T-helper 2 cell treated with Interferon-gamma antibody and Interleukin-4, amounts not matched to agents 5 μg/mL and 100 μg/mL, for 36 hours (primary cell): ENCODE results near the gene LARP1.

Source experiments
- DNase-seq: peaks from one replicate; pipeline ENCODE4 v3.0.0; 2021; ENCODE audit warnings: low spot score
- H3K27ac Mint-ChIP-seq: one replicate; pipeline ENCODE4 v1.8.0; 2021; ENCODE audit warnings: mild to moderate bottlenecking, mixed read lengths
- H3K27me3 Mint-ChIP-seq: one replicate; pipeline ENCODE4 v1.8.0; 2021; ENCODE audit warnings: low read depth, mixed read lengths
- H3K36me3 Mint-ChIP-seq: one replicate; pipeline ENCODE4 v1.8.0; 2021; ENCODE audit warnings: low read depth, mixed read lengths
- H3K4me1 Mint-ChIP-seq: one replicate; pipeline ENCODE4 v1.8.0; 2021; ENCODE audit warnings: low read depth, mixed read lengths
- H3K4me3 Mint-ChIP-seq: one replicate; pipeline ENCODE4 v1.8.0; 2022; ENCODE audit warnings: mild to moderate bottlenecking, moderate library complexity, mixed read lengths
- H3K9me3 Mint-ChIP-seq: one replicate; pipeline ENCODE4 v1.8.0; 2021; ENCODE audit warnings: mixed read lengths

Gene LARP1

DNA sequence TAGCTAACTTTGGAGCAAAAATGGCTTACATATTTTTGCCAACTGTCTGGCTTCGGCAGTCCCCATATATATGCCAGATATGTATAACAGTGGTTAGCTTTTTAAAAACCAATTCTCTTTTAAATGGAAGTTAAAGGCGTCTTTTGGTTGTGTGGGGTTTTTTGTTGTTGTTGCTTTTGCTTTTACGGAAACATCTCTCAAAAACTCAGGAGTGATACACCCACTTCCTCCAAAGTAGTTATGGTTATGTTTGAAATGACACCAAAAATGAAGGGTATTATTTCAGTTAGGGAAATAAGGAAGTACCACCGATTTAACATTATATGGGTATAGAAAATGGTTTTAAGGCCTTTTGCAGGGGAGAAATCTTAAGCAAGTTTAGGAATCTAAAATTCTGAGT, 105.6 kb downstream of the LARP1 start:
- peak overlapping the region; percentile 98 for H3K27ac Mint-ChIP-seq
- H3K36me3 Mint-ChIP-seq, result peaks cover 52% of the 10 kb centered on the region
- peak overlapping the region; percentile 97 for H3K4me3 Mint-ChIP-seq
- no peaks in the 10 kb centered on the region for H3K9me3 Mint-ChIP-seq
- no peaks in the 10 kb centered on the region for H3K27me3 Mint-ChIP-seq
- DNase-seq, result no peak
- H3K4me1 Mint-ChIP-seq, result peaks cover 39% of the 10 kb centered on the region

DNA sequence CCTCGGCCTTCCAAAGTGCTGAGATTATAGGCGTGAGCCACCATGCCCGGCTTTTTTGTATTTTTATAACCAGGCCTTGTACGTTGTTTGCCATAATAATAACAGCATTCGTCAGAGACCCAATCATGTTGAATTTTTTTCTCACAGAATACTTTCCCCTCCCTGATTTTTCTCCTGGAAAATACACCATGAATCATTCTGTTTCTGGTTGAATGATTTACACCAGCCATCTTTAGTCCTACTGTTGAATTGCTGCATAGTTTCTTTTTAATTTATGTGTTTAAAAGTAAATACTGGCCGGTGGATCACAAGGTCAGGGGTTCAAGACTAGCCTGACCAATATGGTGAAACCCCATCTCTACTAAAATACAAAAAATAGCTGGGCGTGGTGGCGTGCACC, 106.8 kb downstream of the LARP1 start:
- Mint-ChIP-seq H3K27ac (no peak overlapping the region), H3K36me3 (peaks cover 60% of the 10 kb centered on the region), H3K4me1 (peaks cover 36% of the 10 kb centered on the region), H3K27me3 (no peaks in the 10 kb centered on the region), H3K4me3 (no peak overlapping the region), H3K9me3 (no peaks in the 10 kb centered on the region)
- DNase-seq, result no peak

DNA sequence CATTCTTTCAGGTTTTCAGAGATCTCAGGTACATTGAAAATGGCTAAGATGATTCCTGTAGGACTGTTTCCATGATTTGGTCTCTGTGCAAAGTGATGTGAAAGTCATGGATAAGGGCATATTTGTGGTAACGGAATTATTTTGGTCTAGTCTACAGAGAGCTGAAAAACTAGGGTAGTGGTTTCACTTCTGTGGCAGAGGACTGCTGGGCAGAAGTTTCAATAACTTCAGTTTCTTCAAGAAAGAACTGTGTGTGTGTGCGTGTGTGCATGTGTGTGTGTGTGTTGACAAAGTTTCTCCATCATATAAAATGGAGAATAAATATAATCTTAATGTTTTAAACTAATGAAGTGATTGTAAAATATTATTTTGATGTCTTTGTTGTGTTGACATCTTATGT, 107.6 kb downstream of the LARP1 start:
- H3K36me3 Mint-ChIP-seq, result peaks cover 64% of the 10 kb centered on the region
- H3K4me1 Mint-ChIP-seq, result peaks cover 35% of the 10 kb centered on the region
- peak overlapping the region; percentile 45 for H3K4me3 Mint-ChIP-seq
- DNase-seq, result no peak
- H3K27me3 Mint-ChIP-seq, result no peaks in the 10 kb centered on the region
- H3K9me3 Mint-ChIP-seq, result no peaks in the 10 kb centered on the region
- peak overlapping the region; percentile 71 for H3K27ac Mint-ChIP-seq

DNA sequence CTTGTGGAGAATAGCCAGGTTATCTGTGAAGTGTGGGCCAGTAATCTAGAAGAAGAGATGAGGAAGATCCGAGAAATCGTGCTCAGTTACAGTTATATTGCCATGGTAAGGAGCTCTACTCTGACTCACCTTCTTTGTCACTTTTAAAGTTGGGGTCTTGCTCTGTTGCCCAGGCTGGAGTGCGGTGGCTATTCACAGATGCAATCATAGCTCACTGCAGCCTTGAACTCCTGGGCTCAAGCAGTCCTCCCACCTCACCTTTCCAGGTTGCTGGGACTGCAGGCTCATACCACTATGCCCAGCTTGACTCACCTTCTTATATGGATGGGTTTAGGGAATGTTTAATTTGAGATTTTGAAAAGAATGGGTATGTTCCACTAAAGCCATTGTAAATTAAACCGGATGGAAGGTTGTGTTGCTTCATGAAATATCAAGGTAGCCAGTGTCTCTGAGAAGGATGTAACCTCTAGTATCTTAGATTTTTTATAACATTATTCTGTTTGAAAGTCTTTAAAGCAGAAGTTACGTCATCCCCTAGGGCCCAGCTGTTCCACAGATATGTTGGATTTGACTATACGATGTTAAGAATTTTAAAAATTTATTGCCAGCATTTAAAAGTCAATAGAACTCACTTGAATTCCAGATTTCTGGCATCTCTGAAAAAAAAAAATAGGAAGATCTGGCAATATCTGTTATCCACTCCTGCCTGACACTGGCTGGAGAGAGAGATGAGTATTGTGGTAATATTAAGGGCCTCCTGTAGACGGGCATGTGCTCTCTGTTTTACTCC, 108.3 kb downstream of the LARP1 start:
- peaks cover 35% of the 10 kb centered on the region for H3K4me1 Mint-ChIP-seq

DNA sequence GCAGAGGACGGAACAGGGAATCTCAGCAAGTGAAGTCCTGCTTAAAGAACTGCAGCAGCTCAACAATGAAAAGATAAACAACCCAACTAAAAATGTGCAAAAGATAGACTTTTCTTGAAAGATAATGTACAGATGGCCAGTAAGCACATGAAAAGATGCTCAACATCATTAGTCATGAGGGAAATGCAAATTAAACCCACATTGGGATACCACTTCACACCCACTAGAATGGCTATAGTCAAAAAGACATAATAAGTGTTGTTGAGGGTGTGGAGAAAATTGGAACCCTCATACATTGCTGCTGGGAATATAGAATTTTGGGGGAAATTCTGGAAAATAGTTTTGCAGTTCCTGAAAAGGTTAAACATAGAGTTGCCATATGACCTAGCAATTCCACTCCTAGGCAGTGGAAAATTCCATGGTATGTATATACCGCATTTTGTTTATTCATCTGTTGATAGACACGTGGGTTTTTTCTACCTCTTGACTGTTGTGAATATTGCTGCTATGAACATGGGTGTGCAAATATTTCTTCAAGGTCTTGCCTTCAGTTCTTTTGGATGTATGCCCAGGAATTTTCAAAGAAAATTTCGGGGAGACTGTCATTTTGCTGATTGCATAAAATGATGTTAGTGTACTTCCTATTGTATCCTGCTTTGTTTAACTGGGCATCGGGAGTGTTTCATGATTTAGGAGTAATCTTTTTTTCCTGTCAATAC, 110.4 kb downstream of the LARP1 start:
- no peak overlapping the region for H3K27ac Mint-ChIP-seq
- no peak overlapping the region for H3K4me3 Mint-ChIP-seq
- peaks cover 21% of the 10 kb centered on the region for H3K4me1 Mint-ChIP-seq
- DNase-seq, result no peak
- peaks cover 59% of the 10 kb centered on the region for H3K36me3 Mint-ChIP-seq
- no peaks in the 10 kb centered on the region for H3K9me3 Mint-ChIP-seq
- no peaks in the 10 kb centered on the region for H3K27me3 Mint-ChIP-seq

More for the DNA sequence above, 108.3 kb downstream of the LARP1 start:
- Mint-ChIP-seq H3K27me3 (no peaks in the 10 kb centered on the region), H3K4me3 (no peak overlapping the region), H3K9me3 (no peaks in the 10 kb centered on the region), H3K27ac (no peak overlapping the region), H3K36me3 (peaks cover 63% of the 10 kb centered on the region)
- no peak for DNase-seq

DNA sequence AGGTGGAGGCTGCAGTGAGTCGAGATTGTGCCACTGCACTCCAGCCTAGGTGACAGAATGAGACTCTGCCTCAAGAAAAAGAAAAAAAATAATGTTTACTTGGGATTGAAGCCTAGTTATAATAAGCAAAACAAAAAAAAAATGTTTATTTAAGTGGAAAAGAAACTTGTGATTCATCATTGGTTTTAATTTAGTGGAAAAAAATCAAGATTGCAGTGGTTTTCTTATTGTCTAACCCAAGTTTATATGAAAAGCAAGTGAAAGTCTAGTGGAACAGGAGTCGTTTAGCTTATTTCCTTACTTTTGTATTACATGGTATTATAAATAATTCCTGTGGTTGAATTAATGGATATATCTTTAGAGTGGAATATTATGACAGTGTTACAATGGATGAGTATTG, 111.7 kb downstream of the LARP1 start:
- H3K27me3 Mint-ChIP-seq, result no peaks in the 10 kb centered on the region
- H3K36me3 Mint-ChIP-seq, result peaks cover 65% of the 10 kb centered on the region
- no peak for DNase-seq
- no peak overlapping the region for H3K27ac Mint-ChIP-seq
- no peak overlapping the region for H3K4me3 Mint-ChIP-seq
- H3K9me3 Mint-ChIP-seq, result no peaks in the 10 kb centered on the region
- peaks cover 13% of the 10 kb centered on the region for H3K4me1 Mint-ChIP-seq
